Cerebellar cortex (tissue), 1 donor: ENCODE results near the gene ST8SIA6.
"Not testable (repeated sequence)": the region's sequence is repeated elsewhere in the genome, so short reads cannot be mapped to it uniquely, and the experiment has no call there.

ENCODE experiments used
- DNase-seq: peaks from one replicate; pipeline ENCODE4 v3.0.0-alpha.2; 2015; ENCODE audit warnings: low spot score

Gene ST8SIA6

GRCh38 chr10:17456032-17456548 lies 1.7 kb upstream of the ST8SIA6 start:
- DNase-seq: no peak

GRCh38 chr10:17455015-17455520 lies 673 bp upstream of the ST8SIA6 start:
- no peak for DNase-seq

- DNase-seq: no peak
These were observed 863 bp downstream of the ST8SIA6 start for GRCh38 chr10:17453373-17454091.

- DNase-seq: no peak
These were observed 1.4 kb downstream of the ST8SIA6 start for GRCh38 chr10:17453035-17453372.

- DNase-seq: no peak
These were observed 2.1 kb downstream of the ST8SIA6 start for GRCh38 chr10:17452060-17452841.

GRCh38 chr10:17450024-17450423 lies 4.4 kb downstream of the ST8SIA6 start:
- no peak for DNase-seq

- DNase-seq: no peak
These were observed 8.9 kb downstream of the ST8SIA6 start for GRCh38 chr10:17445400-17445998.

GRCh38 chr10:17444388-17444714 lies 10.0 kb downstream of the ST8SIA6 start:
- no peak for DNase-seq

GRCh38 chr10:17443707-17444387 lies 10.5 kb downstream of the ST8SIA6 start:
- no peak for DNase-seq

GRCh38 chr10:17438583-17438982 lies 15.8 kb downstream of the ST8SIA6 start:
- DNase-seq: no peak

- not testable (repeated sequence) for DNase-seq
These were observed 17.8 kb downstream of the ST8SIA6 start for GRCh38 chr10:17436578-17436977.

GRCh38 chr10:17435953-17436352 lies 18.4 kb downstream of the ST8SIA6 start:
- DNase-seq: no peak

GRCh38 chr10:17435187-17435586 lies 19.2 kb downstream of the ST8SIA6 start:
- no peak for DNase-seq

- no peak for DNase-seq
These were observed 21.7 kb downstream of the ST8SIA6 start for GRCh38 chr10:17432723-17433122.

GRCh38 chr10:17431871-17432311 lies 22.5 kb downstream of the ST8SIA6 start:
- DNase-seq: no peak

- DNase-seq: peak; percentile 76
These were observed 23.6 kb downstream of the ST8SIA6 start for GRCh38 chr10:17430647-17431355.

GRCh38 chr10:17429490-17429889 lies 24.9 kb downstream of the ST8SIA6 start:
- DNase-seq: no peak

- no peak for DNase-seq
These were observed 25.9 kb downstream of the ST8SIA6 start for GRCh38 chr10:17428351-17429097.

- no peak for DNase-seq
These were observed 26.6 kb downstream of the ST8SIA6 start for GRCh38 chr10:17427666-17428350.

- DNase-seq: no peak
These were observed 27.2 kb downstream of the ST8SIA6 start for GRCh38 chr10:17427201-17427600.
